H1 (cell line): ENCODE results near the gene SIGLEC6. TPM values are rescaled to one million over a fixed set of nuclear protein-coding genes. Genes with fewer than 3 reads are reported as not detected.

ENCODE experiments used
- CTCF ChIA-PET: fragments of 300-600 bp; sonication (Branson Sonifier 250); formaldehyde crosslinking; loops from one replicate; lab custom pipeline; 2021; ENCODE audit not compliant: partially characterized antibody; lab: Charles Lee
- POLR2A ChIA-PET: fragments of 300-600 bp; sonication (Branson Sonifier 250); formaldehyde crosslinking; loops from one replicate; lab custom pipeline; 2021; ENCODE audit warnings: inconsistent platforms; ENCODE audit not compliant: partially characterized antibody; lab: Charles Lee
- DNase-seq, 2 experiments: peaks; one replicate each; pipeline versions ENCODE4 v3.0.0 to v3.0.0-alpha.2; 2010 to 2022; ENCODE audit warnings: low spot score in 2 of 2, low read depth in 1 of 2, mixed read lengths in 1 of 2
- FAIRE-seq: peaks from 2 replicates; lab custom pipeline; 2011; peaks lifted over from hg19 to GRCh38; lab: Jason Lieb, UNC
- H2AFZ ChIP-seq: 2 replicates; pipeline ENCODE4 v1.8.1; 2012; ENCODE audit warnings: low read length, inconsistent platforms
- H2AK5ac ChIP-seq: 2 replicates; pipeline ENCODE4 v1.6.1; 2013; ENCODE audit warnings: low read depth, low read length
- H2BK120ac ChIP-seq: replicated peaks from 2 replicates; pipeline ENCODE3; 2013; ENCODE audit warnings: low read depth, low read length, inconsistent platforms
- H2BK12ac ChIP-seq: 2 replicates; pipeline ENCODE4 v1.6.1; 2013; ENCODE audit warnings: low read depth, low read length
- H2BK15ac ChIP-seq: 2 replicates; pipeline ENCODE4 v1.6.1; 2013; ENCODE audit warnings: low read length
- H2BK20ac ChIP-seq: 2 replicates; pipeline ENCODE4 v1.6.1; 2013; ENCODE audit warnings: low read length
- H2BK5ac ChIP-seq: 2 replicates; pipeline ENCODE4 v1.6.1; 2013; ENCODE audit warnings: low read depth, low read length
- H3K14ac ChIP-seq: 2 replicates; pipeline ENCODE4 v1.6.1; 2013; ENCODE audit warnings: inconsistent platforms; ENCODE audit not compliant: insufficient read length
- H3K18ac ChIP-seq: 2 replicates; pipeline ENCODE4 v1.6.1; 2013; ENCODE audit warnings: low read length; ENCODE audit errors: extremely low read depth
- H3K23ac ChIP-seq: 2 replicates; pipeline ENCODE4 v1.6.1; 2013; ENCODE audit warnings: inconsistent platforms; ENCODE audit not compliant: insufficient read length
- H3K23me2 ChIP-seq: 2 replicates; pipeline ENCODE4 v1.6.1; 2013; ENCODE audit warnings: low read depth, low read length
- H3K27ac ChIP-seq: 2 replicates; pipeline ENCODE4 v1.6.1; 2011; ENCODE audit warnings: low read depth, low read length, inconsistent platforms
- H3K27me3 ChIP-seq, 4 experiments: replicated peaks in 1 of 4; 1 replicate in 1 of 4; 2 replicates in 3 of 4; pipeline versions ENCODE4 v1.6.1 to v1.8.1; 2011 to 2013; ENCODE audit warnings: low read length in 3 of 4, mild to moderate bottlenecking in 3 of 4, inconsistent platforms in 2 of 4, mixed read lengths in 2 of 4, moderate library complexity in 1 of 4; ENCODE audit not compliant: control insufficient read depth in 3 of 4, insufficient read depth in 3 of 4; ENCODE audit errors: extremely low read depth in 1 of 4
- H3K36me3 ChIP-seq, 4 experiments: 2 replicates each; pipeline versions ENCODE4 v1.6.1 to v1.8.1; 2011 to 2013; ENCODE audit warnings: mild to moderate bottlenecking in 4 of 4, low read length in 3 of 4, moderate library complexity in 2 of 4, control low read depth in 1 of 4, inconsistent platforms in 1 of 4; ENCODE audit not compliant: insufficient read depth in 4 of 4, control insufficient read depth in 2 of 4
- H3K4ac ChIP-seq: replicated peaks from 2 replicates; pipeline ENCODE3; 2013; ENCODE audit warnings: low read length, low read depth, mixed read lengths, inconsistent platforms; ENCODE audit not compliant: insufficient read length
- H3K4me1 ChIP-seq, 4 experiments: replicated peaks in 1 of 4; 1 replicate in 1 of 4; 2 replicates in 3 of 4; pipeline versions ENCODE4 v1.6.1 to v1.8.1; 2011 to 2013; ENCODE audit warnings: low read length in 3 of 4, inconsistent platforms in 2 of 4, mixed read lengths in 1 of 4; ENCODE audit not compliant: insufficient read depth in 4 of 4, control insufficient read depth in 3 of 4
- H3K4me2 ChIP-seq, 2 experiments: 2 replicates each; pipeline versions ENCODE4 v1.6.1 to v1.8.1; 2011 to 2013; ENCODE audit warnings: low read depth in 2 of 2, low read length in 2 of 2, control low read depth in 1 of 2, inconsistent platforms in 1 of 2, mild to moderate bottlenecking in 1 of 2; ENCODE audit not compliant: insufficient read depth in 1 of 2
- H3K4me3 ChIP-seq, 4 experiments: fragments of 200-600, 300-600 bp in 1 of 4; sonication (generic), shearing (Covaris generic), sonication (Bioruptor Twin) in 1 of 4; 2 replicates each; pipeline versions ENCODE4 v1.5.1 to v1.8.1; 2011 to 2016; ENCODE audit warnings: low read length in 4 of 4, low read depth in 3 of 4, control low read depth in 2 of 4, inconsistent platforms in 2 of 4, mild to moderate bottlenecking in 2 of 4, mixed read lengths in 1 of 4, moderate library complexity in 1 of 4; ENCODE audit not compliant: insufficient read depth in 2 of 4; ENCODE audit errors: extremely low read depth in 1 of 4
- H3K56ac ChIP-seq: replicated peaks from 2 replicates; pipeline ENCODE3; 2013; ENCODE audit warnings: low read depth, mild to moderate bottlenecking, mixed read lengths, low read length, inconsistent platforms; ENCODE audit not compliant: insufficient read length
- H3K79me1 ChIP-seq: 2 replicates; pipeline ENCODE4 v1.6.1; 2013; ENCODE audit warnings: low read depth, low read length, control low read depth
- H3K79me2 ChIP-seq, 2 experiments: 2 replicates each; pipeline versions ENCODE4 v1.6.1 to v1.8.1; 2012 to 2013; ENCODE audit warnings: low read length in 2 of 2, mild to moderate bottlenecking in 2 of 2, inconsistent platforms in 1 of 2; ENCODE audit not compliant: insufficient read depth in 2 of 2, control insufficient read depth in 1 of 2
- H3K9ac ChIP-seq, 4 experiments: replicated peaks in 1 of 4; 1 replicate in 1 of 4; 2 replicates in 3 of 4; pipeline versions ENCODE4 v1.6.1 to v1.8.1; 2011 to 2013; ENCODE audit warnings: low read depth in 3 of 4, low read length in 3 of 4, control low read depth in 2 of 4, mild to moderate bottlenecking in 2 of 4, moderate library complexity in 2 of 4, inconsistent platforms in 1 of 4; ENCODE audit errors: extremely low read depth in 1 of 4
- H3K9me3 ChIP-seq, 2 experiments: 2 replicates each; pipeline versions ENCODE4 v1.6.1 to v1.8.1; 2012 to 2013; ENCODE audit warnings: mild to moderate bottlenecking in 2 of 2, moderate library complexity in 2 of 2, control low read depth in 1 of 2, inconsistent platforms in 1 of 2, low read depth in 1 of 2, low read length in 1 of 2, mixed read lengths in 1 of 2; ENCODE audit not compliant: insufficient read depth in 2 of 2
- H4K20me1 ChIP-seq, 2 experiments: replicated peaks in 1 of 2; 2 replicates each; pipeline versions ENCODE3 to v1.8.1; 2011 to 2013; ENCODE audit warnings: inconsistent platforms in 2 of 2, low read length in 2 of 2, mild to moderate bottlenecking in 1 of 2; ENCODE audit not compliant: insufficient read depth in 2 of 2, control insufficient read depth in 1 of 2
- H4K5ac ChIP-seq: 2 replicates; pipeline ENCODE4 v1.6.1; 2013; ENCODE audit warnings: low read length, low read depth, mixed read lengths, inconsistent platforms; ENCODE audit not compliant: insufficient read length
- H4K8ac ChIP-seq: 2 replicates; pipeline ENCODE4 v1.8.0; 2013; ENCODE audit warnings: mild to moderate bottlenecking, moderate library complexity, low read length, inconsistent platforms; ENCODE audit not compliant: insufficient read depth; ENCODE audit errors: extremely low read depth
- H4K91ac ChIP-seq: replicated peaks from 2 replicates; pipeline ENCODE3; 2013; ENCODE audit warnings: low read length, mixed read lengths, inconsistent platforms; ENCODE audit not compliant: insufficient read length
- CREB1 ChIP-seq: IDR thresholded peaks from 2 replicates; pipeline ENCODE4 v1.6.1; 2012; ENCODE audit warnings: inconsistent platforms
- POLR2A ChIP-seq, 2 experiments: IDR thresholded peaks; 1 replicate in 1 of 2; 2 replicates in 1 of 2; pipeline ENCODE4 v1.6.1; 2011; ENCODE audit warnings: low read depth in 2 of 2, low read length in 2 of 2, mild to moderate bottlenecking in 2 of 2; ENCODE audit errors: control extremely low read depth in 1 of 2
- POU5F1 ChIP-seq: IDR thresholded peaks from 2 replicates; pipeline ENCODE4 v1.6.1; 2011; ENCODE audit warnings: low read depth, mild to moderate bottlenecking, low read length, moderate library complexity
- SIRT6 ChIP-seq: IDR thresholded peaks from one replicate; pipeline ENCODE4 v1.7.1; 2012; ENCODE audit warnings: low read length, inconsistent platforms
- TBP ChIP-seq: IDR thresholded peaks from 2 replicates; pipeline ENCODE4 v1.6.1; 2011; ENCODE audit warnings: low read depth, low read length, improper control_type of control experiment
- WGBS, 2 experiments: shearing (Covaris generic) in 1 of 2; methylation state at CpG; one replicate each; pipeline versions ENCODE4 v1.1.6 to v1.1.7; 2013 to 2015; ENCODE audit warnings: low lambda C conversion rate in 2 of 2, mixed read lengths in 2 of 2, inconsistent platforms in 1 of 2, low coverage in 1 of 2, missing lambda C conversion rate in 1 of 2; ENCODE audit not compliant: insufficient replicate concordance in 2 of 2, insufficient coverage in 1 of 2, insufficient read length in 1 of 2; ENCODE audit errors: extremely low coverage in 1 of 2, missing lambda C conversion rate in 1 of 2; 5-methylcytosine and 5-hydroxymethylcytosine counted together
- polyA plus RNA-seq, 7 experiments: library from polyadenylated mRNA; depleted of rRNA in 3 of 7; stranded (reverse) in 5 of 7; unstranded in 2 of 7; fragments of >200 nt in 5 of 7; fragments of 200-250 nt in 2 of 7; gene quantifications; 1 replicate in 5 of 7; 2 replicates in 1 of 7; 4 replicates in 1 of 7; pipeline versions ENCODE4 v1.2.1 to v1.2.3, GENCODE V29; 2011 to 2013; ENCODE audit warnings: missing spikeins in 2 of 7, mixed read lengths in 2 of 7
- total RNA-seq: library from RNA; stranded (reverse); fragmentation: NEBNext Ultra II Directional; extraction: Animal tissue kit (Norgen Biotek cat#: 25700); gene quantifications from 2 replicates; pipeline ENCODE4 v1.2.1, GENCODE V29; 2021

SIGLEC6 gene
- total and polyA plus RNA-seq, 2 of the 8 experiments (the other 6 are each of a cell fraction or from before 2014, with no cell fraction given): 0.05 TPM; not detected in 1

DNA sequence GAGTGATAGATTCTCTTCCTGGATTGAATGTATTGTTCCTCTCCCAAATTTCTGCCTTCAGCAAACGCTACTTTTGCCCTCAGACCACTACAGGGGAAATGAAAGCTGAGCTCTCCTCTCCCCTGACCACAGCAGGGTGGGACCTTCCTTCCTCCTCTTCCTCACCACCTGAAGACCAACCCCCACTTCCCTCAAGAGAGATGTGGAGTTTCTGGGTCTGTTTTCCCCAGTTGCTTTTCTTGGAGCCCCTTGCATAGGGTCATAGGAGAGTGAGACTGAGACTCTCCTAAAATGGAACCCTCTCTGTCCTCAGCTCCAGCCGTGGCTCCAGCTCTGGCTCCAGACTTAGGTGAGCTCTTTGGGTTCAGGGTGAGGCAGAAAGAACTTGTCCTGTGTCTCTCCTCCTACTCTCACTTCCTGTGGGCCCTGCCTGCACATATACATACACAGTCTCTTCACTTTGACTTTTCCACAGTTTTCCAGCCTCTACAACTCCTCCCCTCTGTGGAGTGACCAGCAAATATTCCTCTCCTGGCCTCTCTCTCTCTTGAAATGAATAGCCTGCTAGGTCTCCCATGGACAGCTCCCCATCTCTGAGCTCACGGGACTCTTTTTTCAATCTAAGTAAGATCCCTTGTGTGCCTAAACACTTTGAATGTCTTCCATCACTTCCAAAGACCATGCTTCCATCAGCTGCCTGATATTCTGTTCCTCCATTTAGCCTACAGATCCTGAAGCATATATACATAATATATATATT, 20.4 kb upstream of the SIGLEC6 start:
- Histone ChIP-seq H3K79me1 (no peaks in the 10 kb centered on the region), H4K20me1 (no peaks in the 10 kb centered on the region), H3K4me1 (no peaks in the 10 kb centered on the region), H3K79me2 (no peaks in the 10 kb centered on the region), H3K27me3 (no peaks in the 10 kb centered on the region), H3K4me2 (no peak overlapping the region), H3K18ac (no peak overlapping the region), H3K56ac (no peak overlapping the region), H2BK120ac (no peak overlapping the region), H3K23ac (no peak overlapping the region), H3K36me3 (no peaks in the 10 kb centered on the region), H2AFZ (no peak overlapping the region), H2BK20ac (no peak overlapping the region), H4K91ac (no peak overlapping the region), H3K9me3 (peaks cover 14 to 29% of the 10 kb centered on the region in 2 experiments; a peak in 3 of 4 replicates), H4K5ac (no peak overlapping the region), H3K4ac (no peak overlapping the region), H3K4me3 (no peak overlapping the region), H3K9ac (no peak overlapping the region), H3K27ac (no peak overlapping the region), H2BK15ac (no peak overlapping the region), H3K23me2 (peaks cover 4% of the 10 kb centered on the region; the same call in 1 of the 2 replicates), H2AK5ac (no peak overlapping the region), H4K8ac (no peak overlapping the region), H3K14ac (no peak overlapping the region), H2BK12ac (no peak overlapping the region), H2BK5ac (no peak overlapping the region)
- CTCF ChIA-PET: interaction anchor here (1.4 kb wide), 2 partner anchors 37 kb away, joined by 4 read pairs; no protein-coding TSS in a partner anchor
- DNase-seq (no peak), FAIRE-seq (no peak)
- WGBS, 2 experiments: 74% methylated on average over 3 of the region's 3 CpGs; no CpG with 5 or more reads in 1 of the 2 experiments
- POLR2A ChIA-PET: no interaction called here
- no peak for TF ChIP-seq POU5F1
- no peak for TF ChIP-seq SIRT6
- TF ChIP-seq CREB1: no peak
- TF ChIP-seq POLR2A (IDR thresholded peaks at IDR 0.05; ENCODE audit: control extremely low read depth in 1 of 2, low read depth in 2 of 2, low read length in 2 of 2): no peak
- no peak for TF ChIP-seq TBP
